Adrenal gland (tissue), 5 donors: ENCODE data around the gene CEMIP2.

Experiments
- POLR2A ChIP-seq, 2 donors: fragments of 450-650 bp; IDR thresholded peaks; one replicate each; pipeline ENCODE4 v1.6.1; 2017; ENCODE audit warnings: antibody characterized with exemption in 2 of 2, mild to moderate bottlenecking in 2 of 2, moderate library complexity in 1 of 2
- TF ChIP-seq, protein P1 (sequence below), 6 experiments: fragments of 450-650 bp in 4 of 6; fragments of 200-600 bp in 2 of 6; sonication (generic) in 1 of 6; IDR thresholded peaks; 1 replicate in 5 of 6; 2 replicates in 1 of 6; pipeline versions ENCODE4 v1.5.1 to v1.8.0; 2016 to 2021; ENCODE audit warnings: antibody characterized with exemption in 6 of 6, mild to moderate bottlenecking in 2 of 6, moderate library complexity in 1 of 6
- donor health status: DM: no; HTN: no; CAD: no.

DNA sequence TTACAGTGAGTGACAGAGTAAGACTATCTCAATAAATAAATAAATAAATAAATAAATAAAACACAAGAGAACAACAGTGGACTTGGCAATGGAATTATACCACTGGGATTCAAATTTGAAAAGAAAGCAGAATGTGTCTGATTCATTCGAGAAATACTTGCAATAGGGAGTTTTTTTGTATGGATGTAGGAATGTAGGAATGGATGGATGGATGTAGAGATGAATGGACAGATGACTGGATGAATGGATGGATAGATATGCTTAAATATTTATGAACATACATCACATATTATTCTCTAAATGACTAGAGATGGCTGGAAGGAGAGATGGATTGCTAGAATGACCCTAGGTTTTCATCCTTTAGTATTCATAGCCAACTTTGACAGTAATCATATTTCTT, 22.0 kb upstream of the CEMIP2 start:
- TF ChIP-seq POLR2A (IDR thresholded peaks at IDR 0.05) = no peak
- TF ChIP-seq, protein P1, sequence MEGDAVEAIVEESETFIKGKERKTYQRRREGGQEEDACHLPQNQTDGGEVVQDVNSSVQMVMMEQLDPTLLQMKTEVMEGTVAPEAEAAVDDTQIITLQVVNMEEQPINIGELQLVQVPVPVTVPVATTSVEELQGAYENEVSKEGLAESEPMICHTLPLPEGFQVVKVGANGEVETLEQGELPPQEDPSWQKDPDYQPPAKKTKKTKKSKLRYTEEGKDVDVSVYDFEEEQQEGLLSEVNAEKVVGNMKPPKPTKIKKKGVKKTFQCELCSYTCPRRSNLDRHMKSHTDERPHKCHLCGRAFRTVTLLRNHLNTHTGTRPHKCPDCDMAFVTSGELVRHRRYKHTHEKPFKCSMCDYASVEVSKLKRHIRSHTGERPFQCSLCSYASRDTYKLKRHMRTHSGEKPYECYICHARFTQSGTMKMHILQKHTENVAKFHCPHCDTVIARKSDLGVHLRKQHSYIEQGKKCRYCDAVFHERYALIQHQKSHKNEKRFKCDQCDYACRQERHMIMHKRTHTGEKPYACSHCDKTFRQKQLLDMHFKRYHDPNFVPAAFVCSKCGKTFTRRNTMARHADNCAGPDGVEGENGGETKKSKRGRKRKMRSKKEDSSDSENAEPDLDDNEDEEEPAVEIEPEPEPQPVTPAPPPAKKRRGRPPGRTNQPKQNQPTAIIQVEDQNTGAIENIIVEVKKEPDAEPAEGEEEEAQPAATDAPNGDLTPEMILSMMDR (IDR thresholded peaks at IDR 0.05) = no peak
